IPS-NIHi7 (cell line): ENCODE data around the gene C1RL.
"Not testable (repeated sequence)": the region's sequence is repeated elsewhere in the genome, so short reads cannot be mapped to it uniquely, and the experiment has no call there.

Experiments
- DNase-seq: peaks from one replicate; pipeline ENCODE4 v3.0.0; 2012; ENCODE audit warnings: mixed read lengths; ENCODE audit errors: extremely low spot score

C1RL gene

DNA sequence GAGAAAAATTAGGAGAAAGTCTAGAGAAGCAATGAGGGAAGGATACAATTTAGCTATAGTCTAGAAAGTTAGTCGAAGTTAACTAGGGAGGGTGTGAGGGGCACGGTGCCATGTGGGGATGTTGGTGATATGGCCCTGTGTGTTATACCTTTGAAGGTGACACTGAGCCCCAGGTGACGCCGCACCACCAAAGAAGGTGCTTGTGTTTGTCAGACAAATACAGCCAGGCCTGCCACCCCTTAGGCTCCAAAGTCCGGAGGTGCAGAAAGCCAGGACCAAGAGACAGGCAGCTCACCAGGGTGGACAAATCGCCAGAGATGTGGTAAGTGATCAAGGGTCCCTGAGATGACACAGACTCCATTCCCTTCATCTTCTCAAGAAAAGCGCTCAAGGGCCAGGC, 47.4 kb downstream of the C1RL start:
- no peak for DNase-seq

DNA sequence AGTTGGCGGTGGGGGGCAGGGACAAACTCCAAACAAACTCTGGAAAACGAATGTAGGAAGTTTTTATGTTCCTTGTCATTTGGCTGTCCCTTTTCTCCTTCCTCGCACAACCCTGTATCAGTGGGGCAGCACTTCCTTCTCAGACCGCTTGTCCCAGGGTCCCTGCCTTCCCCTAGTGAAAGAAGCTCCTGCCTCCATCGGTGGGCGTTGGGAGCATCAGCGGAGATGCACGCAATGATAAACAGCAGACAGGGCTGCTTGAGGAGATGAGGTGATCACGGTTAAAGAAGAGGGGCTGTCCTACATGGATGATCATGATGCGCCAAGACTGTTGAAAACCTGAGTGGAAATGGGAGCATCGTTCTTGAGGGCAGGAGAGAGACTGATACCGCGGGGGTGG, 47.9 kb downstream of the C1RL start:
- DNase-seq, result no peak

DNA sequence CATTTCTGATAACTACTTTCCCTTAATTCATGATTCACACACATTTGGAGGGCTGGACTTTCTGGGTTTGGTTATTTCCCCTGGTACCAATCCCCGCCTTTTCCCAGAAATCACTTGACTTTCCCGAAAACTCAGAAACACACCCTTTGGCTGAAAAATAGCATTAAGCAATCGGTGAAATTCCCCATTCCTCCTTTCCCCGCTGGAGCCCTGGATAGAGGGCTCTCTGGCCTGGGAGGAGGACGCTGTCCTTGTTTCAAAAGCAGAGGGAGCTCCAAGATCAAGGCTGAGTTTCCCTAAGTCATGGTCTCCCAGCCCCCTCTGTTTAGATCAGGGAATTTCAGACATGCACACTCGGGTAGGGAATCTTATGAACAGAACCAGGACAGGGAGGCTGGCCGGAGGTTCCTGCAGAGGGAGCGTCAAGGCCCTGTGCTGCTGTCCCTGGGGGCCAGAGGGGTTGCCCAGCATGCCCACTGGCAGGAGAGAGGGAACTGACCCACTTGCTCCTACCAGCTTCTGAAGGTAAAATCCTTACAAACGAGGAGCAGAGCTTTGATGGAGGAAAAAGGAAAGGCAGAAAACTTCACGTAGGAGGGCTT, 48.6 kb downstream of the C1RL start, which contains the start of gene C1S:
Gene C1S (plus strand): TSS at position 366 of the 602 bp plus-strand sequence. CDS start 1,195 bp downstream, outside the sequence.
- peak; percentile 92 for DNase-seq

DNA sequence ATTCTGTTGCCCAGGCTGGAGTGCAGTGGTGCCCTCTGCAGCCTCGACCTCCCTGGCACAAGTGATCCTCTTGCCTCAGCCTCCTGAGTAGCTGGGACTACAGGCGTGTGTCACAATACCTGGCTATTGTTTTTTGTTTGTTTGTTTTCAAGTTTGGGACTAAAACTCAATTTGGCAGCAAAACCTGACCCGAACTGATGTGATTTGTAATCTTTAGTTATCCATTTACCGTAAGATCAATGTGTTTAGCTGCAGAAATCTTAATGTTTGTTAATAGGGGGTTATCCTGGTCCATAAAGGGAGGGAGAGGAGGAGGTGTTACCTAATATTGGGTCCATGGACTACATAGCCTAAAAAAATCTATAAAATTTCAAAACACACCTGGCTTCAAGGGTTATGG, 49.2 kb downstream of the C1RL start:
- DNase-seq, result no peak

DNA sequence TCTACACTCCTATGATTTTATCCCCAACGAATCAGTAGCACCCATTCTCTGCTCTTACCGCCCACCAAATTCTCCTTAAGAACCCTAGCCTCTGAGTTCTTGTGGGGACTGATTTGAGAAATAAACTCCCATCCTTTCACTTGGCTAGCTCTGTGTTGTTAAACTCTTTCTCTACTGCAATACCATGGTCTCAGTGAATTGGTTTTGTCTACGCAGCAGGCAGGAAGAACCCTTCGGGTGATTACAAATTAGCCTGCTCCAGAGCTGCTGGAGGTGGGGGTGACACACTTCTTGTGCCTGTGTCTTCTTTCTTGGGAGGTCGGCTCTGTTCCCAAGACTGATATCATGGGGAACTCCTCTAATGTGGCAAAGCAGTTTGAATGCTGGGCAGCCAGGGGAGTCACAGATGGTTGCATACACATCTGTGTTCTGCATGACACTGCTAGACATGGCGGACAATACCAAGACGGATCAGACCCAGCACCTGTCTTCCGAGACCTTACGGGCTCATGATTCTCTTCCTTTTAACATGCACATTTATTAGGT, 50.1 kb downstream of the C1RL start:
- no peak for DNase-seq

DNA sequence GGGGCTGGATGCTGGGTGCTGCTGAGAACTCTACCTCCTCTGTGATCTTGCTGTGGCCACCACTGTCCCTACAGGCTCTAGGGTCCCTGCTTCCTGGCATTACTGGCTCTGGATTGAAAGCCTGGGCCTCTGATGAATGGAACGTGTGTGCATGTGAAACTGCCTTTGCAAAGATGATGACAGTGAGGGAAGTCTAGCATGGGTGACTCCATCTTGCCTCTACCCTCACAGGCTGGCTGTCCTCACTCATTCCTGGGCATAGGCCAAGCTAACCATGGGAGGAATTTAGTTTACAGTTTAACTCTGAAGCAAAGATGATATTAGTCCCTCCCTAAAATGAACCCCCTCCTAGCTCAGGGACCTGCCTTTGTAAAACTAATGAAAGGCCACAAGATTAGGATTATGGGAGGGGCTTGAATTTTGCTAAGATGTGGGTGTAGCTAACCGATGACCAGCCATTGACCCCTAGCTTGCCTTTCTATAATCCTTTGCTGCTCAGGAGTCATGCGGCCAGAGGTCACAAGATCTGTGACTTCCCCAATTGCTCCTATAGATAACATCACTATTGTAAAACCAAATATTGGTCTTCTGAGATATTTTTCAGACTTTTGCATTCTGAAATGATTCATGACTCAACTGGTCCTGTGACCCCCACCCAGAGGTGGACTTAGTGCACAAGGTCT, 50.7 kb downstream of the C1RL start:
- DNase-seq, result no peak

DNA sequence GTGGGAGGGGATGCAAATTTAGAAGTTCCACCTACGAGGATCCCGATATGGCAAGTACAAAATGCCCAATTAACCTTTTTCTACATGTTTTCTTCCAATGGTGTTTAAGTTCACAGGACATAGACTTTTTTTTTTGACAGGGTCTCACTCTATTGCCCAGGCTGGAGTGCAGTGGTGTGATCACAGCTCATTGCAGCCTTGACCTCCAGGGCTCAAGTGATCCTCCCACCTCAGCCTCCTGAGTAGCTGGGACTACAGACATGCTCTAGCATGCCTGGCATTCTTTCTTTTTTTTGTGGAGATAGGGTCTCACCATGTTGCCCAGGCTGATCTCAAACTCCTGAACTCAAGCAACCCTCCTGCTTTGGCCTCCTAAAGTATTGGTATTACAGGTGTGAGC, 53.3 kb downstream of the C1RL start:
- not testable (repeated sequence) for DNase-seq

DNA sequence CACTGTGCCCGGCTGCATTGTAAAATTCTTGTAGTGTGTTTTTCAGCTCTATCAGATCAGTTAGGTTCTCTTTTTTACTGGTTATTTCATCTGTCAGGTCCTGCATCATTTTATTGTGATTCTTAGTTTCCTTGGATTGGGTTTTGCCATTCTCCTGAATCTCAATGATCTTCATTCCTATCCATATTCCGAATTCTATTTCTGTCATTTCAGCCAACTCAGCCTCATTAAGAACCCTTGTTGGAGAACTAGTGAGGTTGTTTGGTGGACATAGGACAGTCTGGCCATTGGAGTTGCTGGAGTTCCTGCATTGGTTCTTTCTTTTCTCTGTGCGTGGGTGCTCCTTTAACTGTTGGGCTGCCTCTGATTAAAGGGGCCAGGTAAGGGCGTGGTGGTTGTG, 54.1 kb downstream of the C1RL start:
- DNase-seq, result no peak

DNA sequence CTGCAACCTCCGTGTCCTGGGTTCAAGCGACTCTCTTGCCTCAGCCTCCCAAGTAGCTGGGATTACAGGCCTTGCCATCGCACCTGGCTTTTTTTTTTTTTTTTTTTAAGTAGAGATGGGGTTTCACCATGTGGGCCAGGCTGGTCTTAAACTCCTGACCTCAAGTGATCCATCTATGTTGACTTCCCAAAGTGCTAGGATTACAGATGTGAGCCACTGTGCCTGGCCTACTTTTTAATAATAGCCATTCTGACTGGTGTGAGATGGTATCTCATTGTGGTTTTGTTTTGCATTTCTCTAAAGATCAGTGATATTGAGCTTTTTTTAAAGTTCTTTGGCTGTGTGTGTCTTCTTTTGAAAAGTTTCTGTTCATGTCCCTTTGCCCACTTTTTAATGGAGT, 59.0 kb downstream of the C1RL start:
- not testable (repeated sequence) for DNase-seq

DNA sequence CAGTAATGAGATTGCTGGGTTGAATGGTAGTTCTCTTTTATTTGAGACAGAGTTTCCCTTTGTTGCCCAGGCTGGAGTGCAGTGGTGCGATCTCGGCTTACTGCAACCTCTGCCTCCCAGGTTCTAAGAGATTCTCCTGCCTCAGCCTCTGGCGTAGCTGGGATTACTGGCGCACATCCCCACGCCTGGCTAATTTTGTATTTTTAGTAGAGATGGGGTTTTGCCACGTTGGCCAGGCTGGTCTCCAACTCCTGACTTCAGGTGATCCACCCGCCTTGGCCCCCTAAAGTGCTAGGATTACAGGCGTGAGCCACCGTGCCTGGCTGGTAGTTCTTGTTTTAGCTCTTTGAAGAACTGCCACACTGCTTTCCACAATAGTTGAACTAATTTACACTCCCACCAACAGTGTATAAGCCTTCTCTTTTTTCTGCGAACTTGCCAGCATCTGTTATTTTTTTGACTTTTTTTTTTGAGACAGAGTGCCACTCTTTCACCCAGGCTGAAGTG, 59.5 kb downstream of the C1RL start:
- not testable (repeated sequence) for DNase-seq

DNA sequence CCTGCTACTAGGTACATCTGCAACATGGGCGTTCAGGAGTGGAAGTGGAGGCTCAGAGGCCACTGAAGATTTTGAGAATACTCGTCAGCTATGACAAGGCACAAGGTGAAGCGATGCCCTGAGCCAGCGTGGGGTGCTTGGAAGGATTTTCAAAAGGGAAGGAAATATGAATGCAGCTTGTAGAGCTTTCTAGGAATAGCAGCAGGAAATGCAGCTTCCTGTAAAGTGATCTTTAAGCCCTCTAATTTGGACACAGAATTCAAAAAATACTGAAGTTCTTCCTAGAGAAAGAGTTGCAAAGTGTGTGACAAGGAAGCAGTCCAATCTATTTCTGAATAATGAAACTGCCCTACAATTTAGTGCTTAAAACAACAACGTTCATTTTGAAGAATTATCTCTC, 61.7 kb downstream of the C1RL start:
- no peak for DNase-seq

DNA sequence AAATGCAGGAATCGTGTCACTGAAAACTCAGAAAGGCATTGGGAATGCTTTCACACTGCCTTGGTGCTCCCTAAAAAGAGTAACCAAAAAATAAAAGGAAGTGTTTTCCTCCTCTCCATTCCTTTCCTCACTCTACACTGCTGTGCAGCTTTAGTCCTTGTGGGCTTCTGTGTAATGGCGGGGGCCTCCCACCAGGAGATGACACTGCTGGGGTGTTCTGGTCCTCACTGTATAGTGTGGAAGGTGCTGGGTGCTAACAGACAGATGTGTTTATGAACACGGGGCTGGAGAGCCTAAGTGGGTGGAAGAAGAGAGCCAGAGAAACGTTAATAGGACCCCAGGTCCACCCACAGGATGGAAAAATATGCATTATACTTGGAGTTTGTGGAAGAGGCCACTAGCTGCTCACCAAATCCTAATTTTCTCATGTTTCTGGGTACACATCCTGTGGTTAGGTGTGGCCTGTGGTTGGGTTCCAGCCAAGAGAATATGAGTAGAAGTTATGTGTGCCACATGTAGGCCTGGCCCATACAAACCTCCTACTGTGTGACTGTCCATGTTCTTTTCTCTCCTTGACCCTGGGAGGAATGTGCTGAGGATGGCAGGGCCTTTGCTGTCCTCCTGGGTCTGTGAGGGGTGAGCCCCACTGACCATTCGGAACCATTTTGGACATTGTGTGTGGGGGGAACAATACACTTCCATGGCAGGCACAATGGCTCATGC, 62.5 kb downstream of the C1RL start:
- DNase-seq, result no peak

DNA sequence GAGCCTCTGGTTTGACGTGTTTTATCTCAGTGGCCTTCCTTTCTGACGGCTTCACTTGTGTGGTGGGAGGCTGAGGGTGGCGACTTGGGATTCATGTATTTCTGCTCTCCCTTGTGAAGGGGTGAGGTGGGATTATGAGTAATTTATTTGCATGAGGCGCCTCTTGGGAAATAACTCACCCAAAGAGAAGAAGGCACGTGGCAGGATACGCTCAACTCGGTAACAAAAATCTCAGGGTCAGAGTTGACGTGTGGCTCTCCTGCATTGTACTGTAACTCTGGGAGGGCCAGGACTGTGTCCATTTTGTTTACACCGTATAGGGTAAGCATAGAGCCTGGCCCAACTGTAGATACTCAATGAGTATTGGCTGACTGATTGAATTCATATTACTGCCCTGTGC, 63.1 kb downstream of the C1RL start:
- DNase-seq, result no peak
